Measurements from ENCODE around the gene PCK1.

GRCh38 chr20:57566803-57567459 lies 6.0 kb downstream of the PCK1 start:
- TF ChIP-seq POLR2A (IDR thresholded peaks at IDR 0.05) = no peak
- TF ChIP-seq, protein P1, sequence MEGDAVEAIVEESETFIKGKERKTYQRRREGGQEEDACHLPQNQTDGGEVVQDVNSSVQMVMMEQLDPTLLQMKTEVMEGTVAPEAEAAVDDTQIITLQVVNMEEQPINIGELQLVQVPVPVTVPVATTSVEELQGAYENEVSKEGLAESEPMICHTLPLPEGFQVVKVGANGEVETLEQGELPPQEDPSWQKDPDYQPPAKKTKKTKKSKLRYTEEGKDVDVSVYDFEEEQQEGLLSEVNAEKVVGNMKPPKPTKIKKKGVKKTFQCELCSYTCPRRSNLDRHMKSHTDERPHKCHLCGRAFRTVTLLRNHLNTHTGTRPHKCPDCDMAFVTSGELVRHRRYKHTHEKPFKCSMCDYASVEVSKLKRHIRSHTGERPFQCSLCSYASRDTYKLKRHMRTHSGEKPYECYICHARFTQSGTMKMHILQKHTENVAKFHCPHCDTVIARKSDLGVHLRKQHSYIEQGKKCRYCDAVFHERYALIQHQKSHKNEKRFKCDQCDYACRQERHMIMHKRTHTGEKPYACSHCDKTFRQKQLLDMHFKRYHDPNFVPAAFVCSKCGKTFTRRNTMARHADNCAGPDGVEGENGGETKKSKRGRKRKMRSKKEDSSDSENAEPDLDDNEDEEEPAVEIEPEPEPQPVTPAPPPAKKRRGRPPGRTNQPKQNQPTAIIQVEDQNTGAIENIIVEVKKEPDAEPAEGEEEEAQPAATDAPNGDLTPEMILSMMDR (IDR thresholded peaks at IDR 0.05) = no peak

Data from breast epithelium (tissue), 3 donors.